Ovary (tissue), 9 donors: ENCODE results near the gene GP1BA. TPM values are rescaled to one million over a fixed set of nuclear protein-coding genes. Genes with fewer than 3 reads are reported as not detected.
A peak's percentile ranks its signal among the peaks of the same experiment; 100 is the strongest.
"Not testable (repeated sequence)": the region's sequence is repeated elsewhere in the genome, so short reads cannot be mapped to it uniquely, and the experiment has no call there.

Source experiments
- DNase-seq, 5 donors: peaks; one replicate each; pipeline ENCODE4 v3.0.0-alpha.2; 2019 to 2020
- H3K27ac ChIP-seq, 2 donors: fragments of 200-600 bp; one replicate each; pipeline versions ENCODE4 v1.5.1 to v1.8.0; 2019 to 2022
- H3K27me3 ChIP-seq: fragments of 200-600 bp; one replicate; pipeline ENCODE4 v1.8.0; 2022
- H3K36me3 ChIP-seq: fragments of 200-600 bp; sonication (generic); one replicate; pipeline ENCODE4 v1.5.1; 2019
- H3K4me1 ChIP-seq: one replicate; pipeline ENCODE4 v1.8.1; 2013; ENCODE audit warnings: mild to moderate bottlenecking, moderate library complexity; ENCODE audit not compliant: insufficient read depth
- H3K4me3 ChIP-seq: fragments of 200-600 bp; sonication (generic); one replicate; pipeline ENCODE4 v1.5.1; 2017
- H3K9me3 ChIP-seq, 2 donors: fragments of 200-600 bp in 1 of 2; sonication (generic) in 1 of 2; one replicate each; pipeline versions ENCODE4 v1.5.1 to v1.8.1; 2013 to 2019; ENCODE audit warnings: mild to moderate bottlenecking in 1 of 2, moderate library complexity in 1 of 2
- CTCF ChIP-seq, 3 donors: fragments of 450-650 bp in 2 of 3; fragments of 200-600 bp in 1 of 3; IDR thresholded peaks; one replicate each; pipeline versions ENCODE4 v1.5.1 to v1.8.0; 2016 to 2022; ENCODE audit warnings: antibody characterized with exemption in 3 of 3, mild to moderate bottlenecking in 1 of 3
- EP300 ChIP-seq: sonication (generic); formaldehyde crosslinking; IDR thresholded peaks from one replicate; pipeline ENCODE4 v1.6.1; 2017; ENCODE audit warnings: antibody characterized with exemption
- POLR2A ChIP-seq: fragments of 450-650 bp; IDR thresholded peaks from one replicate; pipeline ENCODE4 v1.6.1; 2017; ENCODE audit warnings: antibody characterized with exemption, mild to moderate bottlenecking, moderate library complexity
- WGBS, 3 donors: extraction: QIAGEN DNeasy Blood & Tissue Kit in 1 of 3; methylation state at CpG; one replicate each; pipeline versions ENCODE4 v1.1.5 to v1.1.7; 2013 to 2017; 5-methylcytosine and 5-hydroxymethylcytosine counted together
- intact Hi-C, 4 donors: fragments of 100-400 bp; cut with DNase I; formaldehyde crosslinking; loops; one replicate each; pipeline versions ENCODE4 v1.11.0 to v1.15.1; 2022 to 2023
- polyA plus RNA-seq, 2 donors: library from polyadenylated mRNA; stranded (reverse); fragments of 200-250 nt in 1 of 2; fragments of 350-450 nt in 1 of 2; fragmentation: Illumina TruSeq in 1 of 2; extraction: RNeasy Lipid Tissue Mini Kit (QIAGEN cat#74804) in 1 of 2; gene quantifications; one replicate each; pipeline ENCODE4 v1.2.3, GENCODE V29; 2013 to 2014
- total RNA-seq, 7 donors: library from RNA; depleted of rRNA in 2 of 7; stranded (reverse); fragments of >200 nt in 2 of 7; fragmentation: NEBNext Ultra II Directional in 3 of 7; extraction: Animal tissue kit (Norgen Biotek cat#: 25700) in 3 of 7; gene quantifications; one replicate each; pipeline versions ENCODE4 v1.1.0 to v1.2.4, GENCODE V29; 2016 to 2023
- donor health status: DM: no; HTN: no; CAD: no; lungs with moderate emphysema.
- donor health status: DM: no; HTN: no; CAD: no.
- donor health status: Bipolar disorder and iron deficiency.
- donor health status: DM: yes; HTN: yes; CAD: no.
- donor health status: DM: no; HTN: no; CAD: no.
- donor health status: DM: yes; HTN: yes; CAD: no.

The GP1BA gene
- total and polyA plus RNA-seq, 9 donors = 0.04 to 0.10 TPM; not detected in 7

GRCh38 chr17:4903051-4903818 lies 28.8 kb upstream of the GP1BA start, which contains the start of gene CHRNE:
CHRNE (minus strand) TSS chr17:4903098; CDS start chr17:4903063, 35 bp downstream.
- H3K4me3 ChIP-seq = no peak within 1 kb of the TSS

GRCh38 chr17:4906642-4907041 lies 25.4 kb upstream of the GP1BA start:
- intact Hi-C loops = loop anchor here in 1 of 4 donors (5.0 kb wide), 2 partner anchors 81 to 156 kb away; partner anchors contain the start of gene CAMTA2
- not testable (repeated sequence) for H3K36me3 ChIP-seq, DNase-seq

More at GRCh38 chr17:4903051-4903818, 28.8 kb upstream of the GP1BA start, which contains the start of gene CHRNE:
- TF ChIP-seq POLR2A (no peak), CTCF (IDR thresholded peaks at IDR 0.05) (peak; percentile 52 to 82 (median 82))
- no peaks in the 10 kb centered on the region for H3K9me3 ChIP-seq
- intact Hi-C loops = loop anchor here in 1 of 4 donors (5.0 kb wide), 1 partner anchor 116 kb away; the partner anchor contains the start of genes GLTPD2 and VMO1
- H3K27me3 ChIP-seq = no peaks in the 10 kb centered on the region
- 14 to 28% (median 18%) methylated on average over 10 of the region's 10 CpGs for WGBS, 3 donors
- peak within 1 kb of the TSS; percentile 27 to 61 for H3K27ac ChIP-seq
- DNase-seq = peak; percentile 66 to 89 (median 78)
- H3K36me3 ChIP-seq = no peaks in the 10 kb centered on the region
- peaks cover 11% of the 10 kb centered on the region for H3K4me1 ChIP-seq

GRCh38 chr17:4908301-4908700 lies 23.8 kb upstream of the GP1BA start:
- intact Hi-C loops = loop anchor here in 1 of 4 donors (5.0 kb wide), 2 partner anchors 79 to 154 kb away; partner anchors contain the start of gene CAMTA2
- no peak overlapping the region for H3K27ac ChIP-seq
- DNase-seq = no peak
- H3K4me3 ChIP-seq = no peak overlapping the region
- H3K27me3 ChIP-seq = no peaks in the 10 kb centered on the region
- H3K36me3 ChIP-seq = no peaks in the 10 kb centered on the region
- 37 to 56% (median 38%) methylated on average over 10 of the region's 10 CpGs for WGBS, 3 donors
- no peaks in the 10 kb centered on the region for H3K9me3 ChIP-seq
- H3K4me1 ChIP-seq = no peaks in the 10 kb centered on the region
- TF ChIP-seq EP300 (no peak), POLR2A (no peak), CTCF (IDR thresholded peaks at IDR 0.05) (no peak)

More at GRCh38 chr17:4906642-4907041, 25.4 kb upstream of the GP1BA start:
- not testable (repeated sequence) for H3K27ac ChIP-seq, H3K4me3 ChIP-seq, H3K9me3 ChIP-seq, H3K27me3 ChIP-seq, H3K4me1 ChIP-seq

GRCh38 chr17:4908711-4909496 lies 23.2 kb upstream of the GP1BA start:
- Histone ChIP-seq H3K4me3 (no peak overlapping the region), H3K27me3 (no peaks in the 10 kb centered on the region), H3K9me3 (no peaks in the 10 kb centered on the region), H3K27ac (no peak overlapping the region), H3K36me3 (no peaks in the 10 kb centered on the region), H3K4me1 (no peaks in the 10 kb centered on the region)
- TF ChIP-seq POLR2A (no peak), CTCF (IDR thresholded peaks at IDR 0.05) (peak; percentile 45 to 81 (median 72)), EP300 (no peak)
- DNase-seq = peak; percentile 77 to 89 (median 84)
- 12 to 21% (median 14%) methylated on average over 20 of the region's 20 CpGs for WGBS, 3 donors
- intact Hi-C loops = loop anchor here in 1 of 4 donors (5.0 kb wide), 2 partner anchors 78 to 153 kb away; partner anchors contain the start of gene CAMTA2
